HG03460 (cell line): ENCODE measurements around the gene REXO1.
A peak's percentile ranks its signal among the peaks of the same experiment; 100 is the strongest.
"Not testable (repeated sequence)": the region's sequence is repeated elsewhere in the genome, so short reads cannot be mapped to it uniquely, and the experiment has no call there.

ENCODE experiments used
- ATAC-seq: cut with Tn5 transposase; IDR thresholded peaks from one replicate; pipeline ENCODE4 v1.9.1; 2021; ENCODE audit not compliant: unreplicated experiment

REXO1 gene

GRCh38 chr19:1848399-1849131 is at the start of gene REXO1:
Gene REXO1, minus strand, starts transcription at chr19:1848483. Its CDS starts 125 bp downstream, at chr19:1848358.
- ATAC-seq, result peak; percentile 58

GRCh38 chr19:1896508-1896907 is 48.2 kb upstream of the REXO1 start:
- no peak for ATAC-seq

- ATAC-seq, result no peak
Measured at GRCh38 chr19:1893791-1894190, 45.5 kb upstream of the REXO1 start.

- no peak for ATAC-seq
Measured at GRCh38 chr19:1889907-1890306, 41.6 kb upstream of the REXO1 start.

- ATAC-seq, result no peak
Measured at GRCh38 chr19:1888385-1888784, 40.1 kb upstream of the REXO1 start.

- not testable (repeated sequence) for ATAC-seq
Measured at GRCh38 chr19:1886360-1886759, 38.1 kb upstream of the REXO1 start.

- peak; percentile 64 for ATAC-seq
Measured at GRCh38 chr19:1885398-1886119, 37.3 kb upstream of the REXO1 start, which contains the start of gene ABHD17A. Gene ABHD17A, minus strand, starts transcription at chr19:1885496. Its CDS starts 3,930 bp downstream, at chr19:1881566.

- peak; percentile 9 for ATAC-seq
Measured at GRCh38 chr19:1884719-1885334, 36.5 kb upstream of the REXO1 start.

- ATAC-seq, result no peak
Measured at GRCh38 chr19:1884291-1884718, 36.0 kb upstream of the REXO1 start.

- no peak for ATAC-seq
Measured at GRCh38 chr19:1883784-1884183, 35.5 kb upstream of the REXO1 start.

- no peak for ATAC-seq
Measured at GRCh38 chr19:1882786-1883692, 34.8 kb upstream of the REXO1 start.

GRCh38 chr19:1882089-1882785 is 34.0 kb upstream of the REXO1 start:
- no peak for ATAC-seq

- not testable (repeated sequence) for ATAC-seq
Measured at GRCh38 chr19:1881393-1882088, 33.3 kb upstream of the REXO1 start.

GRCh38 chr19:1880611-1881392 is 32.5 kb upstream of the REXO1 start:
- no peak for ATAC-seq

GRCh38 chr19:1879982-1880381 is 31.7 kb upstream of the REXO1 start:
- ATAC-seq, result not testable (repeated sequence)

GRCh38 chr19:1878583-1878982 is 30.3 kb upstream of the REXO1 start:
- not testable (repeated sequence) for ATAC-seq

- not testable (repeated sequence) for ATAC-seq
Measured at GRCh38 chr19:1877280-1877660, 29.0 kb upstream of the REXO1 start.

- peak; percentile 7 for ATAC-seq
Measured at GRCh38 chr19:1876496-1877279, 28.4 kb upstream of the REXO1 start.
